Measurements from ENCODE around the gene IFI16. TPM values are rescaled to one million over a fixed set of nuclear protein-coding genes. Genes with fewer than 3 reads are reported as not detected.

IFI16 gene
- 100 to 1,000 TPM in 2 of 3 donors, 10 to 100 TPM in 1; 12.5 to 159 (median 140) TPM for polyA plus RNA-seq

GRCh38 chr1:159009704-159010361 is at the start of gene IFI16:
Gene IFI16, plus strand, starts transcription at chr1:159009907. Its CDS starts 4,774 bp downstream, at chr1:159014681.
- peak within 1 kb of the TSS; percentile 79 for H3K27ac ChIP-seq (ENCODE audit: low read depth, low read length)
- 1 to 27% (median 1%) methylated on average over 5 of the region's 5 CpGs for whole genome bisulfite sequencing, 3 donors

- WGBS, 3 donors = 92 to 94% (median 93%) methylated on average over 1 of the region's 1 CpG
- H3K27ac ChIP-seq (ENCODE audit: low read depth, low read length) = no peak overlapping the region
These were observed 48.5 kb upstream of the IFI16 start for GRCh38 chr1:158961178-158961577.

- whole genome bisulfite sequencing, 3 donors = 40 to 57% (median 57%) methylated on average over 5 of the region's 5 CpGs
- H3K27ac ChIP-seq (ENCODE audit: low read depth, low read length) = no peak overlapping the region
These were observed 46.7 kb upstream of the IFI16 start for GRCh38 chr1:158962983-158963382.

- no peak overlapping the region for H3K27ac ChIP-seq (ENCODE audit: low read depth, low read length)
- 74 to 85% (median 85%) methylated on average over 3 of the region's 3 CpGs for WGBS, 3 donors
These were observed 40.5 kb upstream of the IFI16 start for GRCh38 chr1:158969166-158969565.

- 79 to 89% (median 81%) methylated on average over 1 of the region's 1 CpG for WGBS, 3 donors
- H3K27ac ChIP-seq (ENCODE audit: low read depth, low read length) = no peak overlapping the region
These were observed 39.9 kb upstream of the IFI16 start for GRCh38 chr1:158969855-158970254.

GRCh38 chr1:158972841-158973240 is 36.9 kb upstream of the IFI16 start:
- no peak overlapping the region for H3K27ac ChIP-seq (ENCODE audit: low read depth, low read length)

GRCh38 chr1:158976219-158976618 is 33.5 kb upstream of the IFI16 start:
- WGBS, 3 donors = 31 to 50% (median 38%) methylated on average over 4 of the region's 4 CpGs
- H3K27ac ChIP-seq (ENCODE audit: low read depth, low read length) = no peak overlapping the region

GRCh38 chr1:158978730-158979129 is 31.0 kb upstream of the IFI16 start:
- WGBS, 3 donors = 46 to 69% (median 46%) methylated on average over 2 of the region's 2 CpGs
- H3K27ac ChIP-seq (ENCODE audit: low read depth, low read length) = no peak overlapping the region

- WGBS, 3 donors = 28 to 82% (median 58%) methylated on average over 1 of the region's 1 CpG
- no peak overlapping the region for H3K27ac ChIP-seq (ENCODE audit: low read depth, low read length)
These were observed 30.5 kb upstream of the IFI16 start for GRCh38 chr1:158979229-158979628.

- no peak overlapping the region for H3K27ac ChIP-seq (ENCODE audit: low read depth, low read length)
- 72 to 77% (median 76%) methylated on average over 2 of the region's 2 CpGs for WGBS, 3 donors
These were observed 26.5 kb upstream of the IFI16 start for GRCh38 chr1:158983235-158983634.

GRCh38 chr1:158984386-158984785 is 25.3 kb upstream of the IFI16 start:
- no peak overlapping the region for H3K27ac ChIP-seq (ENCODE audit: low read depth, low read length)

- 34 to 60% (median 50%) methylated on average over 1 of the region's 1 CpG for WGBS, 3 donors
These were observed 20.3 kb upstream of the IFI16 start for GRCh38 chr1:158989424-158989823.

GRCh38 chr1:158992787-158993312 is 16.9 kb upstream of the IFI16 start:
- H3K27ac ChIP-seq (ENCODE audit: low read depth, low read length) = no peak overlapping the region
- 75 to 97% (median 88%) methylated on average over 4 of the region's 4 CpGs for WGBS, 3 donors

More at GRCh38 chr1:158989424-158989823, 20.3 kb upstream of the IFI16 start:
- H3K27ac ChIP-seq (ENCODE audit: low read depth, low read length) = no peak overlapping the region

GRCh38 chr1:158996998-158997397 is 12.7 kb upstream of the IFI16 start:
- 61 to 77% (median 73%) methylated on average over 5 of the region's 5 CpGs for WGBS, 3 donors
- H3K27ac ChIP-seq (ENCODE audit: low read depth, low read length) = no peak overlapping the region

GRCh38 chr1:158998037-158998780 is 11.5 kb upstream of the IFI16 start:
- WGBS, 3 donors = 43 to 52% (median 48%) methylated on average over 6 of the region's 6 CpGs

GRCh38 chr1:158998781-158999161 is 10.9 kb upstream of the IFI16 start:
- no peak overlapping the region for H3K27ac ChIP-seq (ENCODE audit: low read depth, low read length)
- WGBS, 3 donors = 6 to 24% (median 21%) methylated on average over 13 of the region's 13 CpGs

More at GRCh38 chr1:158998037-158998780, 11.5 kb upstream of the IFI16 start:
- no peak overlapping the region for H3K27ac ChIP-seq (ENCODE audit: low read depth, low read length)

GRCh38 chr1:158999316-159000069 is 10.2 kb upstream of the IFI16 start:
- H3K27ac ChIP-seq (ENCODE audit: low read depth, low read length) = no peak overlapping the region
- 11 to 39% (median 34%) methylated on average over 11 of the region's 11 CpGs for WGBS, 3 donors

- 7 to 38% (median 30%) methylated on average over 6 of the region's 6 CpGs for WGBS, 3 donors
- peak overlapping the region; percentile 82 for H3K27ac ChIP-seq (ENCODE audit: low read depth, low read length)
These were observed 9.7 kb upstream of the IFI16 start for GRCh38 chr1:159000070-159000409.

- WGBS, 3 donors = 18 to 29% (median 26%) methylated on average over 1 of the region's 1 CpG
- no peak overlapping the region for H3K27ac ChIP-seq (ENCODE audit: low read depth, low read length)
These were observed 9.1 kb upstream of the IFI16 start for GRCh38 chr1:159000625-159001024.
